Parathyroid adenoma (tissue), 2 donors: ENCODE measurements around the gene CAMK2G.
A peak's percentile ranks its signal among the peaks of the same experiment; 100 is the strongest.

ENCODE experiments used
- H2AFZ ChIP-seq: fragments of 300-600 bp; sonication (generic); one replicate; pipeline ENCODE4 v1.7.0; 2017; ENCODE audit warnings: antibody characterized with exemption, mild to moderate bottlenecking
- H3K27ac ChIP-seq: fragments of 300-600 bp; sonication (generic); one replicate; pipeline ENCODE4 v1.7.0; 2017
- H3K27me3 ChIP-seq: fragments of 300-600 bp; sonication (generic); one replicate; pipeline ENCODE4 v1.7.0; 2017; ENCODE audit warnings: low read length; ENCODE audit not compliant: control insufficient read depth, insufficient read depth
- H3K36me3 ChIP-seq: fragments of 300-600 bp; sonication (generic); one replicate; pipeline ENCODE4 v1.7.0; 2017; ENCODE audit warnings: low read length; ENCODE audit not compliant: control insufficient read depth, insufficient read depth
- H3K4me1 ChIP-seq: fragments of 300-600 bp; sonication (generic); one replicate; pipeline ENCODE4 v1.7.0; 2017; ENCODE audit warnings: control low read depth
- H3K4me2 ChIP-seq: fragments of 300-600 bp; sonication (generic); one replicate; pipeline ENCODE4 v1.7.0; 2017; ENCODE audit warnings: low read length
- H3K4me3 ChIP-seq: fragments of 300-600 bp; sonication (generic); one replicate; pipeline ENCODE4 v1.7.0; 2017; ENCODE audit warnings: low read depth, low read length
- H3K79me2 ChIP-seq: fragments of 300-600 bp; sonication (generic); one replicate; pipeline ENCODE4 v1.7.0; 2017; ENCODE audit warnings: control low read depth
- H3K9ac ChIP-seq: fragments of 300-600 bp; sonication (generic); one replicate; pipeline ENCODE4 v1.7.0; 2017; ENCODE audit warnings: mild to moderate bottlenecking
- H3K9me3 ChIP-seq: fragments of 300-600 bp; sonication (generic); one replicate; pipeline ENCODE4 v1.7.0; 2017; ENCODE audit warnings: low read length; ENCODE audit not compliant: control insufficient read depth
- CTCF ChIP-seq: fragments of 300-600 bp; sonication (generic); IDR thresholded peaks from one replicate; pipeline ENCODE4 v1.7.0; 2017; ENCODE audit warnings: antibody characterized with exemption, mild to moderate bottlenecking
- donor health status: primary hyperparathyroidism.

CAMK2G gene

GRCh38 chr10:73813333-73813732 lies 61.0 kb downstream of the CAMK2G start:
- Histone ChIP-seq H3K9me3 (no peaks in the 10 kb centered on the region), H3K9ac (no peak overlapping the region), H3K4me3 (no peak overlapping the region), H3K79me2 (no peaks in the 10 kb centered on the region), H3K27me3 (no peaks in the 10 kb centered on the region), H3K4me2 (no peak overlapping the region), H3K4me1 (peaks cover 10% of the 10 kb centered on the region), H2AFZ (no peak overlapping the region), H3K36me3 (no peaks in the 10 kb centered on the region), H3K27ac (no peak overlapping the region)
- TF ChIP-seq CTCF = no peak

GRCh38 chr10:73812657-73813056 lies 61.7 kb downstream of the CAMK2G start:
- no peak overlapping the region for H3K4me3 ChIP-seq
- no peak for TF ChIP-seq CTCF
- H3K79me2 ChIP-seq = no peaks in the 10 kb centered on the region
- no peak overlapping the region for H3K27ac ChIP-seq
- no peaks in the 10 kb centered on the region for H3K36me3 ChIP-seq
- H3K9ac ChIP-seq = no peak overlapping the region
- H3K27me3 ChIP-seq = no peaks in the 10 kb centered on the region
- no peak overlapping the region for H2AFZ ChIP-seq
- no peaks in the 10 kb centered on the region for H3K9me3 ChIP-seq
- peaks cover 10% of the 10 kb centered on the region for H3K4me1 ChIP-seq
- H3K4me2 ChIP-seq = no peak overlapping the region

GRCh38 chr10:73810735-73811465 lies 63.5 kb downstream of the CAMK2G start:
- peak overlapping the region; percentile 69 for H3K4me3 ChIP-seq
- no peaks in the 10 kb centered on the region for H3K9me3 ChIP-seq
- H3K27ac ChIP-seq = peak overlapping the region; percentile 86
- no peaks in the 10 kb centered on the region for H3K27me3 ChIP-seq
- peaks cover 15% of the 10 kb centered on the region for H3K4me1 ChIP-seq
- no peaks in the 10 kb centered on the region for H3K36me3 ChIP-seq
- H3K4me2 ChIP-seq = peak overlapping the region; percentile 61
- no peak for TF ChIP-seq CTCF
- H2AFZ ChIP-seq = peak overlapping the region; percentile 94
- H3K9ac ChIP-seq = peak overlapping the region; percentile 57
- H3K79me2 ChIP-seq = peaks cover 12% of the 10 kb centered on the region

DNA sequence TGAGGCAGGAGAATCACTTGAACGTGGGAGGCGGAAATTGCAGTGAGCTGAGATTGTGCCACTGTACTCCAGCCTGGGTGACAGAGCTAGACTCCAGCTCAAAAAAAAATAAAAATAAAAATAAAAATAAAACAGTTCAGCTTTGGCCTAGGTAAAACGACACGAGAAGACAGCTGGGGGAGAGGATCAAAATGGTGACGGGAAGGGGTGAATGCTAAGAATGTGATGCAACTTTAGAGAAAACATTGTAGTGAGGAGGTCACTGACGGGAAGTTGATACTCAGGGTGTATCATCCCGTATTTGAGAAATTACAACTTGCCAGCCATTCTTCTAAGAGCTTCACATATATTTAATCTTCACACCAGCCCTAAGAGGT lies 64.0 kb downstream of the CAMK2G start:
- H2AFZ ChIP-seq = no peak overlapping the region
- H3K27me3 ChIP-seq = no peaks in the 10 kb centered on the region
- H3K9ac ChIP-seq = no peak overlapping the region
- peaks cover 15% of the 10 kb centered on the region for H3K4me1 ChIP-seq
- peak overlapping the region; percentile 61 for H3K4me2 ChIP-seq
- peaks cover 12% of the 10 kb centered on the region for H3K79me2 ChIP-seq
- no peaks in the 10 kb centered on the region for H3K36me3 ChIP-seq
- no peaks in the 10 kb centered on the region for H3K9me3 ChIP-seq
- H3K4me3 ChIP-seq = peak overlapping the region; percentile 69
- no peak overlapping the region for H3K27ac ChIP-seq
- TF ChIP-seq CTCF = no peak
